Naive thymus-derived CD4-positive, alpha-beta T cell (primary cell): ENCODE results near the gene ISG20L2. TPM values are rescaled to one million over a fixed set of nuclear protein-coding genes. Genes with fewer than 3 reads are reported as not detected.

Source experiments
- ATAC-seq: fragments of 150-1000 bp; cut with Tn5 transposase; 2 replicates; pipeline ENCODE4 v1.10.0; 2021; ENCODE audit warnings: mild to moderate bottlenecking, moderate library complexity
- CTCF ChIA-PET: fragments of 350-600 bp; sonication (Branson Sonifier 250); formaldehyde crosslinking; loops from one replicate; lab custom pipeline; 2021; ENCODE audit warnings: antibody characterized with exemption; lab: Charles Lee
- POLR2A ChIA-PET: fragments of 350-600 bp; sonication (Branson Sonifier 250); formaldehyde crosslinking; loops from one replicate; lab custom pipeline; 2021; ENCODE audit warnings: antibody characterized with exemption, inconsistent platforms; lab: Charles Lee
- DNase-seq, 9 donors: peaks; one replicate each; pipeline versions ENCODE4 v3.0.0 to v3.0.0-alpha.2; 2020 to 2022; ENCODE audit warnings: mixed read lengths in 1 of 9
- H3K27ac ChIP-seq: one replicate; pipeline ENCODE4 v1.7.0; 2013; ENCODE audit warnings: mild to moderate bottlenecking, low read depth, low read length, moderate library complexity
- H3K27me3 ChIP-seq, 2 donors: one replicate each; pipeline ENCODE4 v1.7.0; 2013; ENCODE audit warnings: low read length in 2 of 2, mild to moderate bottlenecking in 2 of 2, moderate library complexity in 2 of 2; ENCODE audit not compliant: control insufficient read depth in 2 of 2, insufficient read depth in 2 of 2
- H3K36me3 ChIP-seq, 3 experiments: 1 replicate in 2 of 3; 2 replicates in 1 of 3; pipeline ENCODE4 v1.7.0; 2013; ENCODE audit warnings: low read length in 3 of 3, mild to moderate bottlenecking in 3 of 3, moderate library complexity in 1 of 3; ENCODE audit not compliant: insufficient read depth in 3 of 3, control insufficient read depth in 2 of 3
- H3K4me1 ChIP-seq, 2 donors: one replicate each; pipeline ENCODE4 v1.7.0; 2013; ENCODE audit warnings: low read length in 2 of 2, mild to moderate bottlenecking in 2 of 2, moderate library complexity in 1 of 2; ENCODE audit not compliant: control insufficient read depth in 2 of 2, insufficient read depth in 2 of 2
- H3K4me3 ChIP-seq: 2 replicates; pipeline ENCODE4 v1.7.0; 2013; ENCODE audit warnings: mild to moderate bottlenecking, low read length
- H3K9me3 ChIP-seq, 3 experiments: 1 replicate in 2 of 3; 2 replicates in 1 of 3; pipeline ENCODE4 v1.7.0; 2013; ENCODE audit warnings: low read length in 3 of 3; ENCODE audit not compliant: control insufficient read depth in 2 of 3
- H3K27ac Mint-ChIP-seq, 9 donors: one replicate each; pipeline ENCODE4 v1.8.0; 2020 to 2022; ENCODE audit warnings: mixed read lengths in 9 of 9, mild to moderate bottlenecking in 8 of 9, moderate library complexity in 5 of 9, inconsistent platforms in 2 of 9
- H3K27me3 Mint-ChIP-seq, 5 donors: one replicate each; pipeline ENCODE4 v1.8.0; 2021 to 2022; ENCODE audit warnings: mixed read lengths in 5 of 5, mild to moderate bottlenecking in 1 of 5
- H3K36me3 Mint-ChIP-seq, 5 donors: one replicate each; pipeline ENCODE4 v1.8.0; 2020 to 2022; ENCODE audit warnings: mixed read lengths in 5 of 5, mild to moderate bottlenecking in 3 of 5, inconsistent platforms in 1 of 5
- H3K4me1 Mint-ChIP-seq, 7 donors: one replicate each; pipeline ENCODE4 v1.8.0; 2020 to 2022; ENCODE audit warnings: mixed read lengths in 7 of 7, mild to moderate bottlenecking in 3 of 7, inconsistent platforms in 1 of 7
- H3K4me3 Mint-ChIP-seq, 10 donors: one replicate each; pipeline ENCODE4 v1.8.0; 2020 to 2022; ENCODE audit warnings: mild to moderate bottlenecking in 10 of 10, mixed read lengths in 10 of 10, moderate library complexity in 6 of 10, inconsistent platforms in 2 of 10
- H3K9me3 Mint-ChIP-seq, 11 donors: one replicate each; pipeline ENCODE4 v1.8.0; 2020 to 2022; ENCODE audit warnings: mixed read lengths in 11 of 11, mild to moderate bottlenecking in 4 of 11, inconsistent platforms in 1 of 11, moderate library complexity in 1 of 11
- intact Hi-C, 2 donors: fragments of 100-400 bp; cut with micrococcal nuclease; formaldehyde crosslinking; loops; one replicate each; pipeline ENCODE4 v1.15.1; 2023
- polyA plus RNA-seq, 2 donors: library from polyadenylated mRNA; unstranded; fragments of 300-500 nt; fragmentation: Illumina TruSeq; gene quantifications; one replicate each; pipeline ENCODE4 v1.2.3, GENCODE V29; 2021
- total RNA-seq, 6 experiments: library from RNA in 5 of 6; stranded (reverse) in 5 of 6; gene quantifications; 1 replicate in 5 of 6; 2 replicates in 1 of 6; pipeline ENCODE4 v1.2.3 and lab custom pipeline; 2021 to 2026

ISG20L2 gene
- total and polyA plus RNA-seq, 7 experiments from 2014 or later, result 15.3 to 59.9 (median 45.0) TPM

DNA sequence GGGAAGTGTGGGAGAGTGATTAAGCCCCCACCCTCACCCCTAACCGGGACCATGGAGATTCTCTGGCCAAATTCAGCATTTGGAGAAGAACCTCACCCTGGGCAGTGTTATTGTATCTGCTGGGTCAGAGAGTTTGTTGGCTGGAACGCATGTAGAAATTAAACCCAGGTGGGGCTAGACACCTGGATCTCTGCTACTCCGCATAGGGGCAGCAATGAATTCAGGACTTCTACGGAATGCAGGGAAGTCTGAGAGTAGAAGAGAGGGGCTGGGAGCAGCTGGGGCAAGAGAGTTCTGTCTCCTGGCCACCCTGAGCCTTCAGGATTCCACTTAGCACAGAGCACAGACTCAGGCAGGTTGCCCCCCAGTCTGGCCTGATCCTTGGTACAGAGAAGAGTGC, 19.5 kb downstream of the ISG20L2 start:
- H3K4me1 Mint-ChIP-seq, result peaks cover 11 to 34% (median 21%) of the 10 kb centered on the region in 7 donors
- H3K27me3 ChIP-seq, result peaks cover 0 to 4% of the 10 kb centered on the region in 2 donors
- H3K27ac Mint-ChIP-seq, result peak overlapping the region in 6 of 9 donors; percentile 1 to 85 (median 36)
- H3K27me3 Mint-ChIP-seq, result peaks cover 5 to 30% (median 7%) of the 10 kb centered on the region in 5 donors
- DNase-seq (no peak), ATAC-seq (no peak)
- no peaks in the 10 kb centered on the region for H3K36me3 Mint-ChIP-seq
- ChIA-PET CTCF (interaction anchor here (0.8 to 11.9 kb wide), 2 partner anchors 17 to 20 kb away, joined by 3 to 93 read pairs; no protein-coding TSS in a partner anchor), POLR2A (no interaction called here)
- H3K4me3 ChIP-seq, result no peak overlapping the region
- H3K9me3 Mint-ChIP-seq, result no peaks in the 10 kb centered on the region
- H3K4me1 ChIP-seq, result peaks cover 23 to 27% of the 10 kb centered on the region in 2 donors
- H3K9me3 ChIP-seq, result no peaks in the 10 kb centered on the region
- H3K36me3 ChIP-seq, result no peaks in the 10 kb centered on the region
- intact Hi-C loops, result loop anchor here in 1 of 2 donors (5.0 kb wide), 1 partner anchor 82 kb away; no protein-coding TSS in a partner anchor
- no peak overlapping the region for H3K4me3 Mint-ChIP-seq
- no peak overlapping the region for H3K27ac ChIP-seq

DNA sequence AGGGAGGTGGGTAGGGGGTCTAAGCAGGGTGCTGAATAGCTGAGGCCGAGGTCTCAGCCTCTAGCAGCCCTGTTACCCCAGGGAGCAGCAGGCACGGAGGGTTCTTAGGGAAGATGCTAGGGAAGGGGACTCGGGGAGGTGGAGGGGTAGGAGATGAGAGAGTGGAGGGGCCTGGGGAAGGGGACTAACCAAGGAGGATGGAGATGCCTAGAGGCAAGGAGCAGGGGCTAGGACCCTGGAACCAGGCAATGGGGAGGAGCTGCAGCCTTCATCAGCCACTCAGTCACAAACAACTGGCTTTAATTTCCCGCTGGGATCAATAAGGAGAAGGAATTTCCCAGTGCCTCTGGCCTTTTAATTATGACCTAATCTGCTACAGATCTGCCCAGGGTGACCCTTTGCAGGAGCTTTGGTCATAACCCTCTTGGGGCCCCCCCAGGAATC, 20.3 kb downstream of the ISG20L2 start:
- H3K4me1 ChIP-seq, result peaks cover 23 to 27% of the 10 kb centered on the region in 2 donors
- intact Hi-C loops, result loop anchor here in 1 of 2 donors (5.0 kb wide), 1 partner anchor 81 kb away; no protein-coding TSS in a partner anchor
- peak overlapping the region in 1 of 10 donors; percentile 95 for H3K4me3 Mint-ChIP-seq
- ATAC-seq (no peak), DNase-seq (no peak)
- CTCF ChIA-PET, result interaction anchor here (0.8 to 11.9 kb wide), 2 partner anchors 18 to 19 kb away, joined by 3 to 93 read pairs; no protein-coding TSS in a partner anchor
- H3K9me3 ChIP-seq, result no peaks in the 10 kb centered on the region
- H3K27me3 Mint-ChIP-seq, result peaks cover 8 to 38% (median 14%) of the 10 kb centered on the region in 5 donors
- H3K4me1 Mint-ChIP-seq, result peaks cover 11 to 37% (median 21%) of the 10 kb centered on the region in 7 donors
- no peaks in the 10 kb centered on the region for H3K36me3 ChIP-seq
- H3K36me3 Mint-ChIP-seq, result no peaks in the 10 kb centered on the region
- no peak overlapping the region for H3K4me3 ChIP-seq
- H3K9me3 Mint-ChIP-seq, result no peaks in the 10 kb centered on the region
- H3K27me3 ChIP-seq, result peaks cover 3 to 4% of the 10 kb centered on the region in 2 donors
- POLR2A ChIA-PET, result interaction anchor here (0.6 kb wide), 2 partner anchors 67 to 470 kb away, joined by 3 read pairs; no protein-coding TSS in a partner anchor
- peak overlapping the region in 7 of 9 donors; percentile 12 to 85 (median 39) for H3K27ac Mint-ChIP-seq
- H3K27ac ChIP-seq, result no peak overlapping the region

DNA sequence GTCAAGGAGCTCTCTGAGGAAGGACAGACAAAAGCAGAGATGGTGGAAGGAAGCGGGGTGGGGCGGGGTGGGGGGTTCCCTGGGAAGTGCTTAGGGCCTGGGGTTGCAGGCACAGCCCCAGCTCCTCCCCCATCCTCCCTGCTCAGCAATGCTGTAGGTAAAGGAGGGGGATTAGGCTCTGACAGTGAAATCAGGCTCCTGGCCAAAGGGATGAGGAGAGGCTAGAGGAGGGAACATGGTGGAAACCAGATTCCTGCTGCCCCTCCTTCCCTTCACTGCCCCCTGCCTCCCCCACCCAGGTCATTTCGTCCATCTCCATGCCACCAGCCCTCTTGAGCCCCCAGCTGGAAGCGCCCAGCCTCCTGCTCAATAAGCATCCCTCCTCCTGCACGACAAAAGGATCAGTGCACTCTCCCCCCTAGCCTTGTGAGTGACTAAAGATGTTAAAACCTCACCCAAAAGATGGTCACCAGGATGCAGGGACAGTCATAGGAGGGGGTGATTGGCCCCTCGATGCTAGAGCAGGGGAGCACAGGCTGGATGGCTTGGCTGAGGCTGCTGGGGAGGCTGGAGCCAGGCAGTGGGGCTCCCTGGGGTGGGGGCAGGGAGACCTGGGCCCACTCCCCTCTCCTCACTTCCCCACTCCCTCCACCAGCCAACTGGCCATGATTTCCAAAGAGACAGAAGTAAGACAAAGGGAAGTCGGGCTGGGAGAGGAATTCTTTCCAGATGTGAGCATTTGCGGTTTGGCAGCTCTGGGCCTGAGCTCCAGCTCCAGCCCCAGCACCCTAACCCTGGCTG, 20.9 kb downstream of the ISG20L2 start:
- no peak for ATAC-seq

DNA sequence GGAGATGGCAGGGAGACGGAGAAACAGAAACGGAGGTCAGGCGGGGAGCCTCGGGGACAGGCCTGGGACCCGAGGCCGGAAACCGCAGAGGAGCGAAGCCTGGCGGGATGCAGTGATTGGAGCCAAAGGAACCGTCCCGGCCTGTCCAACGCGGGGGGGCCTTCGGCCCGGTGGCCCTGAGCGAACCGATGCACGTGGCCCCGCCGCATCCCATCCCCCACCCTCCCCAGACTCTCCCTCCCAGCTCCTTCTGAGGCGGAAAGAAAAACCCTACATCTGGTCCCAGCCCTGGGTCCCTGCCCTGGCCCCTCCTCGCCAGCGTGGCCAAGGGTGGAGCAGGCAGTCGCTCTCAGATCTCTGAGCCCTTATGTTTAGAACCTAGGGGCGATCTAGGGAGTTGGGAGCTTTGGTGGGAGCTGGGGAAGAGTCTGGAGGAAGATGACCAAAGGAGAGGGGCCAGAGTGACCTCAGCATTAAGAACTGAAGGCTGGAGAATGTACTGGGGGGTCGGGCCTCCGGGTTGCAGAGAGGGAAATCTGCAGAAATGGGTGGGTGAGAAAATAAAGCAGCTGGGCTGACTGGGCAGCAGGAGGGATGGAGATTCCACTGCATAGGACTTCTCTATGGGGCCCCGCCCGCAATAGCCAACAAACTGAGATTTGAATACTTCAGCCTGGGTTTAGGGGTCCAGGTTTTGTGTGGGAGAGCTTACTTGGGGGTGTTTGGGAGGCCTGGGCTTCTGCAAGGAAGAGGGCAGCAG, 21.7 kb downstream of the ISG20L2 start:
- H3K36me3 ChIP-seq, result no peaks in the 10 kb centered on the region
- ChIA-PET CTCF (interaction anchor here (0.5 to 11.9 kb wide), 12 partner anchors 9 to 99 kb away, joined by 3 to 93 read pairs (median 6); partner anchors contain the start of gene MRPL24), POLR2A (interaction anchor here (0.6 to 2.4 kb wide), 8 partner anchors 17 to 250 kb away, joined by 3 to 13 read pairs (median 6); partner anchors contain the start of genes ISG20L2, MRPL24 and NAXE)
- Mint-ChIP-seq H3K36me3 (no peaks in the 10 kb centered on the region), H3K27me3 (peaks cover 8 to 41% (median 18%) of the 10 kb centered on the region in 5 donors), H3K27ac (peak overlapping the region in 8 of 9 donors; percentile 85 to 94 (median 92)), H3K4me3 (peak overlapping the region; percentile 88 to 95 (median 92)), H3K9me3 (no peaks in the 10 kb centered on the region), H3K4me1 (peaks cover 11 to 37% (median 21%) of the 10 kb centered on the region in 7 donors)
- H3K4me1 ChIP-seq, result peaks cover 23 to 27% of the 10 kb centered on the region in 2 donors
- intact Hi-C loops, result loop anchor here (1.0 to 5.0 kb wide), 7 partner anchors 18 to 81 kb away; partner anchors contain the start of genes HDGF (in 1 of the 2), ISG20L2 (in 1 of the 2) and METTL25B (in 1 of the 2)
- H3K27me3 ChIP-seq, result peaks cover 3 to 4% of the 10 kb centered on the region in 2 donors
- H3K27ac ChIP-seq, result peak overlapping the region; percentile 71
- ATAC-seq (peak; percentile 15), DNase-seq (peak in 1 of 9 donors; percentile 42)
- H3K9me3 ChIP-seq, result no peaks in the 10 kb centered on the region
- peak overlapping the region; percentile 81 for H3K4me3 ChIP-seq

More for the DNA sequence above, 20.9 kb downstream of the ISG20L2 start:
- Mint-ChIP-seq H3K9me3 (no peaks in the 10 kb centered on the region), H3K4me1 (peaks cover 11 to 37% (median 21%) of the 10 kb centered on the region in 7 donors), H3K27me3 (peaks cover 8 to 41% (median 18%) of the 10 kb centered on the region in 5 donors), H3K4me3 (peak overlapping the region in 9 of 10 donors; percentile 73 to 95 (median 93)), H3K27ac (peak overlapping the region in 8 of 9 donors; percentile 41 to 94 (median 86)), H3K36me3 (no peaks in the 10 kb centered on the region)
- peaks cover 3 to 4% of the 10 kb centered on the region in 2 donors for H3K27me3 ChIP-seq
- no peaks in the 10 kb centered on the region for H3K36me3 ChIP-seq
- peaks cover 23 to 27% of the 10 kb centered on the region in 2 donors for H3K4me1 ChIP-seq
- no peak for DNase-seq
- no peak overlapping the region for H3K27ac ChIP-seq
- ChIA-PET POLR2A (interaction anchor here (0.6 to 2.4 kb wide), 6 partner anchors 18 to 206 kb away, joined by 3 to 13 read pairs (median 5); partner anchors contain the start of gene ISG20L2), CTCF (interaction anchor here (1.0 to 11.9 kb wide), 8 partner anchors 8 to 34 kb away, joined by 3 to 93 read pairs (median 6); partner anchors contain the start of gene MRPL24)
- intact Hi-C loops, result loop anchor here in 1 of 2 donors (2.0 to 5.0 kb wide), 2 partner anchors 19 to 80 kb away; no protein-coding TSS in a partner anchor
- H3K9me3 ChIP-seq, result no peaks in the 10 kb centered on the region
- H3K4me3 ChIP-seq, result no peak overlapping the region

DNA sequence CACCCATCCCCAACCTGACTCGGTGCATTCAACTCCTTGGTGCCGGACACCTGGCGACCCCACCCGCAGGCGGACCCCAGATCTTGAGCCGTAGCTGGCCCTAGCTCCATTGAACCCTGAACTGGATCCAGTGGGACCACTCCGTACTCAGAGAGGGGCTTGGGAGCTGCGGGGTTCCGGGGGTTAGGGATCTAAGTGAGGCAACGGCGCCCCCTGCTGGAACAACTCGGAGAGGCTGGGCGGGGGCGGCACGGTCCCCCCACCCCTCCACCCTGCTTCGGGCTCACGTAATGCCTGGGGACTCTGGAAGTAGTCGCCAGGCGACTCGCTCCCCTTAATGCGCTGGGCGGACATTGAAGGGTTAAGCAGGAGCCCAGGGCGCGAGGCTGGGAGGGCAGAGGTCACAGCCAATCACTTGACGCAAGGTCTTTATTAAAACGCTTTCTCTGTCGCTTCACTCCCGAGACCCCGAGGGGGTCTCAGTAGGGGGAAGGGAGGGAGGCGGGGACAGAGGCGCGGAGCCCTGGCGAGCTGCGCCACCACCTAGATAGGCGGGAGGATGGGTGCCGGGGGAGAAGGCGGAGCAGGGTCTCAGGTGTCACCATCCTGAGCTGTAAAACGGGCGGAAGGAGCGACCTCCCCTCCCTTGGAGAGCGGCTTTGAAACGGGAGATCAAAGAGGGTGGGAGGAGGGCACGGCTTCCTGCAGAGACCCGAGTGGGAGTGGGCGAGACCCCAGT, 22.5 kb downstream of the ISG20L2 start:
- Histone ChIP-seq H3K4me3 (peak overlapping the region; percentile 81), H3K27ac (peak overlapping the region; percentile 71), H3K9me3 (no peaks in the 10 kb centered on the region), H3K36me3 (no peaks in the 10 kb centered on the region), H3K4me1 (peaks cover 23 to 27% of the 10 kb centered on the region in 2 donors), H3K27me3 (peaks cover 3 to 4% of the 10 kb centered on the region in 2 donors)
- Mint-ChIP-seq H3K36me3 (no peaks in the 10 kb centered on the region), H3K4me1 (peaks cover 11 to 37% (median 21%) of the 10 kb centered on the region in 7 donors), H3K9me3 (no peaks in the 10 kb centered on the region), H3K4me3 (peak overlapping the region; percentile 88 to 95 (median 92)), H3K27ac (peak overlapping the region; percentile 46 to 94 (median 92)), H3K27me3 (peaks cover 8 to 44% (median 24%) of the 10 kb centered on the region in 5 donors)
- CTCF ChIA-PET, result interaction anchor here (0.5 to 11.9 kb wide), 13 partner anchors 10 to 98 kb away, joined by 3 to 93 read pairs (median 5); partner anchors contain the start of gene MRPL24
- intact Hi-C loops, result loop anchor here (1.0 to 5.0 kb wide), 7 partner anchors 17 to 80 kb away; partner anchors contain the start of genes HDGF (in 1 of the 2), ISG20L2 (in 1 of the 2) and METTL25B (in 1 of the 2)
- POLR2A ChIA-PET, result interaction anchor here (0.6 to 2.4 kb wide), 8 partner anchors 16 to 249 kb away, joined by 3 to 13 read pairs (median 4); partner anchors contain the start of genes ISG20L2, MRPL24 and NAXE
- DNase-seq (peak; percentile 59 to 79 (median 68)), ATAC-seq (peak; percentile 82)
